Cardiac muscle cell (in vitro differentiated cells and primary cell): ENCODE results near the gene ANKRD28. TPM values are rescaled to one million over a fixed set of nuclear protein-coding genes. Genes with fewer than 3 reads are reported as not detected.
A peak's percentile ranks its signal among the peaks of the same experiment; 100 is the strongest.

ENCODE experiments used
- DNase-seq, 2 donors: peaks; one replicate each; pipeline versions ENCODE4 v3.0.0 to v3.0.0-alpha.2; 2010 to 2017; ENCODE audit warnings: low read depth in 1 of 2, low spot score in 1 of 2
- H3K27ac ChIP-seq: fragments of 200-600 bp; sonication (generic); 2 replicates; pipeline ENCODE4 v1.5.1; 2016
- H3K27me3 ChIP-seq: fragments of 200-600 bp; sonication (generic); 2 replicates; pipeline ENCODE4 v1.6.0; 2016; ENCODE audit warnings: control low read depth
- H3K36me3 ChIP-seq: fragments of 200-600 bp; sonication (generic); 2 replicates; pipeline ENCODE4 v1.5.1; 2016; ENCODE audit warnings: control low read depth
- H3K4me1 ChIP-seq: fragments of 200-600 bp; sonication (generic); 2 replicates; pipeline ENCODE4 v1.8.1; 2017; ENCODE audit warnings: low read depth, mild to moderate bottlenecking, mixed run types
- H3K4me3 ChIP-seq: fragments of 200-600 bp; sonication (generic); 2 replicates; pipeline ENCODE4 v1.5.1; 2016; ENCODE audit warnings: mild to moderate bottlenecking
- H3K9me3 ChIP-seq: fragments of 200-600 bp; sonication (generic); 2 replicates; pipeline ENCODE4 v1.5.1; 2017; ENCODE audit warnings: low read depth, mild to moderate bottlenecking, control low read depth
- CTCF ChIP-seq: IDR thresholded peaks from 2 replicates; pipeline ENCODE4 v1.5.1; 2012; ENCODE audit warnings: low read depth, mild to moderate bottlenecking, low read length
- polyA plus RNA-seq: library from polyadenylated mRNA; unstranded; fragments of >200 nt; fragmentation: Nextera tagmentation; extraction: Ambion mirVana; gene quantifications from 2 replicates; pipeline ENCODE4 v1.2.1, GENCODE V29; 2016
- total RNA-seq: library from RNA; depleted of rRNA; stranded (reverse); fragments of >200 nt; gene quantifications from 2 replicates; pipeline ENCODE4 v1.2.3, GENCODE V29; 2016

Gene ANKRD28
- total and polyA plus RNA-seq, 2 experiments from 2014 or later = 9.7 to 20.8 TPM

GRCh38 chr3:15654127-15654526 lies 143.7 kb downstream of the ANKRD28 start:
- H3K9me3 ChIP-seq = no peaks in the 10 kb centered on the region
- H3K27me3 ChIP-seq = no peaks in the 10 kb centered on the region
- no peaks in the 10 kb centered on the region for H3K36me3 ChIP-seq
- no peaks in the 10 kb centered on the region for H3K4me1 ChIP-seq
- H3K4me3 ChIP-seq = no peak overlapping the region
- TF ChIP-seq CTCF = no peak
- no peak overlapping the region for H3K27ac ChIP-seq
- no peak for DNase-seq

GRCh38 chr3:15653321-15653720 lies 144.5 kb downstream of the ANKRD28 start:
- H3K36me3 ChIP-seq = no peaks in the 10 kb centered on the region
- H3K27me3 ChIP-seq = no peaks in the 10 kb centered on the region
- no peak overlapping the region for H3K4me3 ChIP-seq
- no peak overlapping the region for H3K27ac ChIP-seq
- no peak for TF ChIP-seq CTCF
- H3K4me1 ChIP-seq = no peaks in the 10 kb centered on the region
- no peak for DNase-seq
- no peaks in the 10 kb centered on the region for H3K9me3 ChIP-seq

- TF ChIP-seq CTCF = no peak
- peak in 1 of 2 donors; percentile 18 for DNase-seq
- no peaks in the 10 kb centered on the region for H3K36me3 ChIP-seq
- H3K27me3 ChIP-seq = no peaks in the 10 kb centered on the region
- no peak overlapping the region for H3K27ac ChIP-seq
- H3K9me3 ChIP-seq = no peaks in the 10 kb centered on the region
- no peak overlapping the region for H3K4me3 ChIP-seq
- no peaks in the 10 kb centered on the region for H3K4me1 ChIP-seq
Observed at GRCh38 chr3:15651396-15651795, 146.4 kb downstream of the ANKRD28 start.

- no peak overlapping the region for H3K27ac ChIP-seq
- H3K36me3 ChIP-seq = no peaks in the 10 kb centered on the region
- DNase-seq = no peak
- H3K27me3 ChIP-seq = no peaks in the 10 kb centered on the region
- H3K9me3 ChIP-seq = no peaks in the 10 kb centered on the region
- no peak for TF ChIP-seq CTCF
- no peak overlapping the region for H3K4me3 ChIP-seq
- H3K4me1 ChIP-seq = no peaks in the 10 kb centered on the region
Observed at GRCh38 chr3:15649858-15650257, 147.9 kb downstream of the ANKRD28 start.

GRCh38 chr3:15649341-15649740 lies 148.4 kb downstream of the ANKRD28 start:
- Histone ChIP-seq H3K9me3 (no peaks in the 10 kb centered on the region), H3K27me3 (no peaks in the 10 kb centered on the region), H3K4me3 (no peak overlapping the region), H3K27ac (no peak overlapping the region), H3K36me3 (no peaks in the 10 kb centered on the region), H3K4me1 (no peaks in the 10 kb centered on the region)
- no peak for TF ChIP-seq CTCF
- DNase-seq = no peak

GRCh38 chr3:15647611-15648167 lies 150.1 kb downstream of the ANKRD28 start:
- Histone ChIP-seq H3K27ac (no peak overlapping the region), H3K27me3 (no peaks in the 10 kb centered on the region), H3K9me3 (no peaks in the 10 kb centered on the region), H3K36me3 (no peaks in the 10 kb centered on the region), H3K4me1 (no peaks in the 10 kb centered on the region), H3K4me3 (no peak overlapping the region)
- peak in 1 of 2 donors; percentile 94 for DNase-seq
- no peak for TF ChIP-seq CTCF
